8988T (cell line): ENCODE measurements around the gene PITPNM1.

ENCODE experiments used
- DNase-seq: peaks from one replicate; pipeline ENCODE4 v3.0.0; 2011

The PITPNM1 gene

DNA sequence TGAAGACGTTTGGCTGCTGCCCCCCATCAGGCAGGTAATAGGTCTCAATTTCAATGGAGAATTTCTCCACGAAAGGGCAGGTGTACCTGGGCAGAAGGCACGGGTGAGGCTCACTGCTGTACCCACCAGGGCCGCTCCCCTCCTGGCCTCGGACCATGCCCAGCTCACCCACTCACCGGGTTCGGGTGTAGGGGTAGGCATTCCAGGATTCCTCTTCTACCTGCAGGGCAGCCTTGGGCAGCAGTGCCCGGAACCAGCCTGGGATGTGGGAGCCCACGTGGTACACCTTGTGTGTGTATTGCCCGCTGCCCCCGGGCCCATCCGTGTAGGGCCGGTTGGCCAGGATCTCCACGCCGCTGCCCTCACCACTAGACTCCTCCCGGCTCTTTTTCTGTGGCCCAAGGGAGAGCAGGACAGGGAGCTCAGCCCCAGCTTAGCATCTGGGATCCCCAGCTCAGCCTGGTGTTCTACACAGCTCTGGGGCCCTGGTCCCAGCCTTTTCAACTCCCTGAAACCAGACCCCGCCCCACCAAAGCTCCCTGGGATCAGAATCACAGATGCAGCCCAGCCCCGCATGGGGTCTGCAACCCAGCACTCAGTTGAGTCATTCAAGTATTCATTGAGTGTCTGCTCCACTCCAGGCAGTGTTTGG lies 2.7 kb downstream of the PITPNM1 start:
- DNase-seq, result no peak

- DNase-seq, result no peak
Observed at GRCh38 chr11:67501854-67502253, 3.3 kb downstream of the PITPNM1 start.

- DNase-seq, result no peak
Observed at GRCh38 chr11:67500831-67501715, 4.1 kb downstream of the PITPNM1 start.

GRCh38 chr11:67500484-67500821 lies 4.7 kb downstream of the PITPNM1 start:
- DNase-seq, result no peak

GRCh38 chr11:67499808-67500483 lies 5.2 kb downstream of the PITPNM1 start:
- DNase-seq, result no peak

DNA sequence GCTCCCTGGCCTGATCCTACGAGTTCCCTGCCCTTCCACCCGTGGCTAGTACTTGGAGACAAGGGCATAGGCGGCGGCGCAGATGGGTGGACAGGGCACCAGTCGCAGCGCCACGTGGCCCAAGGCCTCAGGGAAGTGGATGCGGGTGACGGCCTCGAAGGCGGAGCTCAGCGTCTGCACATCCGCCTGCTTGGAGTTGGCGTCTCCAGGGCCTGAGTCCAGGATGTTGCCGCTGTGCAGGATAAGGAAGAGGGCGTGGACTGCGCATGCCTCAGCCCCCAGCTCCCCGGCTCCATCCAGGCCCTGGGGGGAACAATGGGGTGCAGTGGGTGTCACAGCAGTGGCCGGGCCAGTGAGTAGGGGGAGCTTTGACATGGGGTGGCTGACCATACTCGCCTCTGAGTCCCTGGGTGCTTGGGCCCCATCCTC lies 6.6 kb downstream of the PITPNM1 start:
- no peak for DNase-seq

- no peak for DNase-seq
Observed at GRCh38 chr11:67497656-67498291, 7.4 kb downstream of the PITPNM1 start.

- DNase-seq, result no peak
Observed at GRCh38 chr11:67496113-67496512, 9.1 kb downstream of the PITPNM1 start.

GRCh38 chr11:67495234-67496005 lies 9.7 kb downstream of the PITPNM1 start:
- no peak for DNase-seq

- DNase-seq, result peak; percentile 57
Observed at GRCh38 chr11:67494371-67495233, 10.6 kb downstream of the PITPNM1 start.

- DNase-seq, result no peak
Observed at GRCh38 chr11:67493548-67494370, 11.4 kb downstream of the PITPNM1 start.

GRCh38 chr11:67492801-67493547 lies 12.2 kb downstream of the PITPNM1 start:
- DNase-seq, result peak; percentile 81

GRCh38 chr11:67492069-67492727 lies 13.0 kb downstream of the PITPNM1 start:
- no peak for DNase-seq

- no peak for DNase-seq
Observed at GRCh38 chr11:67491276-67492068, 13.7 kb downstream of the PITPNM1 start.

GRCh38 chr11:67490727-67491065 lies 14.5 kb downstream of the PITPNM1 start:
- DNase-seq, result no peak

- peak; percentile 59 for DNase-seq
Observed at GRCh38 chr11:67489885-67490726, 15.1 kb downstream of the PITPNM1 start.

DNA sequence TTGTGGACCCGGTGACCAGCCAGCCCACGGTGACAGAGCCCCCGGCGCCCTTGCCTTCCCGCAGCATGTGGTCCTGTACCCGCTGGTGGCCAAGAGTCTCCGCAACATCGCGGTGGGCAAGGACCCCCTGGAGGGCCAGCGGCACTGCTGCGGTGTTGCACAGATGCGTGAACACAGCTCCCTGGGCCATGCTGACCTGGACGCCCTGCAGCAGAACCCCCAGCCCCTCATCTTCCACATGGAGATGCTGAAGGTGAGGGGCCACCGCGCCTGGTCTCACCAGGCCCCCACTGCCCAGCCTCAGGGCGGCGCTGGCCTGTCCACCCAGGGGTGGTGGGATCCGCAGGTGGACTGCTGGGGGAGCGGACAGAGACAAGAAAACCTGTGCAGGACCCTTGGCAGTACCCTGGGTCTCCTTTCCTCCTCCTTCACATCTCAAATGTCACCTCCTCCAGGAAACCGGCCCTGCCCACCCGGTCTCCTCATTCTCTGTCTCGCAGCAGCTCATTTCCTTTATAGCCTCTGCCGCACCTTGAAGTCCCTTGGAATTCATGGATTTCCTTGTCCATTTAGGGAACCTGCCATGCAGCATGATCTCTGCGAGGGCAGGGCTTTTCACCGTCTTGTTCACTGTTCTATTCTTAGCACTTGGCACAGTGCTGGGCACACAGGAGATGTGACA lies 15.8 kb downstream of the PITPNM1 start:
- DNase-seq, result no peak
